Upper lobe of left lung (tissue), 4 donors: ENCODE results near the gene PCDHGA2.
"Not testable (repeated sequence)": the region's sequence is repeated elsewhere in the genome, so short reads cannot be mapped to it uniquely, and the experiment has no call there.

Experiments used
- CTCF ChIP-seq, 6 experiments: fragments of 450-650 bp in 4 of 6; fragments of 200-600 bp in 2 of 6; sonication (generic) in 2 of 6; IDR thresholded peaks; one replicate each; pipeline ENCODE4 v1.5.1; 2016 to 2019; ENCODE audit warnings: antibody characterized with exemption in 6 of 6
- POLR2A ChIP-seq, 4 donors: fragments of 450-650 bp; IDR thresholded peaks; one replicate each; pipeline ENCODE4 v1.5.1; 2016 to 2017; ENCODE audit warnings: antibody characterized with exemption in 4 of 4, mild to moderate bottlenecking in 2 of 4

- TF ChIP-seq CTCF, POLR2A (IDR thresholded peaks at IDR 0.05): not testable (repeated sequence)
Measured at GRCh38 chr5:141316963-141317362, 21.6 kb upstream of the PCDHGA2 start.
